ENCODE results near the gene CEP192. TPM values are rescaled to one million over a fixed set of nuclear protein-coding genes. Genes with fewer than 3 reads are reported as not detected.
A peak's percentile ranks its signal among the peaks of the same experiment; 100 is the strongest.

The CEP192 gene
- total and polyA plus RNA-seq, 2 of the 13 experiments (the other 11 are each of a cell fraction or from before 2014, with no cell fraction given), result 15.3 to 24.7 TPM

- TF ChIP-seq GLMP (CRISPR knock-in tag; IDR thresholded peaks at IDR 0.05; ENCODE audit: borderline replicate concordance) (no peak), ZFP37 (CRISPR knock-in tag; IDR thresholded peaks at IDR 0.05; ENCODE audit: borderline replicate concordance) (peak; percentile 82; the same call in 1 of the 2 replicates), CREB1 (IDR thresholded peaks at IDR 0.05) (peak; percentile 44), CREB1 (CRISPR knock-in tag; IDR thresholded peaks at IDR 0.05) (no peak), ARID5B (CRISPR knock-in tag; IDR thresholded peaks at IDR 0.05) (peak; percentile 68), CREB3 (CRISPR knock-in tag; IDR thresholded peaks at IDR 0.05) (peak; percentile 73; the same call in 1 of the 2 replicates), PAWR (CRISPR knock-in tag; IDR thresholded peaks at IDR 0.05; ENCODE audit: borderline replicate concordance) (0 out of 2 replicates have a peak, but pooled peaks have one; percentile 76), HNF1A (IDR thresholded peaks at IDR 0.05; ENCODE audit: low read depth) (no peak), HNF1A (CRISPR knock-in tag; IDR thresholded peaks at IDR 0.05; ENCODE audit: borderline replicate concordance) (peak; percentile 66; the same call in 1 of the 2 replicates), AGO2 (optimal IDR thresholded peaks at IDR 0.05; ENCODE audit: low read depth, low read length) (peak; percentile 76), CEBPB (IDR thresholded peaks at IDR 0.05; ENCODE audit: borderline replicate concordance, low read depth, low read length) (no peak), RELA (CRISPR knock-in tag; IDR thresholded peaks at IDR 0.05) (peak; percentile 91), ZBTB4 (CRISPR knock-in tag; IDR thresholded peaks at IDR 0.05; ENCODE audit: borderline replicate concordance) (peak; percentile 68; the same call in 1 of the 2 replicates)
These were observed at the start of gene CEP192 (continued) for GRCh38 chr18:12990967-12991820.

Measured in HepG2 (cell line).